C4-2B (cell line): Measurements from ENCODE around the gene SYCE1.

ENCODE experiments used
- ZFX ChIP-seq: fragments of 450-650 bp; IDR thresholded peaks from 2 replicates; pipeline ENCODE4 v1.6.1; 2017
- TF ChIP-seq, protein P1 (sequence below): fragments of 450-650 bp; conservative IDR thresholded peaks from 2 replicates; pipeline ENCODE4 v1.5.1; 2017; ENCODE audit warnings: mild to moderate bottlenecking

- TF ChIP-seq, protein P1, sequence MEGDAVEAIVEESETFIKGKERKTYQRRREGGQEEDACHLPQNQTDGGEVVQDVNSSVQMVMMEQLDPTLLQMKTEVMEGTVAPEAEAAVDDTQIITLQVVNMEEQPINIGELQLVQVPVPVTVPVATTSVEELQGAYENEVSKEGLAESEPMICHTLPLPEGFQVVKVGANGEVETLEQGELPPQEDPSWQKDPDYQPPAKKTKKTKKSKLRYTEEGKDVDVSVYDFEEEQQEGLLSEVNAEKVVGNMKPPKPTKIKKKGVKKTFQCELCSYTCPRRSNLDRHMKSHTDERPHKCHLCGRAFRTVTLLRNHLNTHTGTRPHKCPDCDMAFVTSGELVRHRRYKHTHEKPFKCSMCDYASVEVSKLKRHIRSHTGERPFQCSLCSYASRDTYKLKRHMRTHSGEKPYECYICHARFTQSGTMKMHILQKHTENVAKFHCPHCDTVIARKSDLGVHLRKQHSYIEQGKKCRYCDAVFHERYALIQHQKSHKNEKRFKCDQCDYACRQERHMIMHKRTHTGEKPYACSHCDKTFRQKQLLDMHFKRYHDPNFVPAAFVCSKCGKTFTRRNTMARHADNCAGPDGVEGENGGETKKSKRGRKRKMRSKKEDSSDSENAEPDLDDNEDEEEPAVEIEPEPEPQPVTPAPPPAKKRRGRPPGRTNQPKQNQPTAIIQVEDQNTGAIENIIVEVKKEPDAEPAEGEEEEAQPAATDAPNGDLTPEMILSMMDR = no peak
- TF ChIP-seq ZFX = no peak
These were observed 49.3 kb downstream of the SYCE1 start for GRCh38 chr10:133516057-133516456.
